GM12891 (cell line): ENCODE data around the gene MTFR1L.

ENCODE experiments used
- DNase-seq: peaks from one replicate; pipeline ENCODE4 v3.0.0; 2011; ENCODE audit warnings: low spot score; ENCODE audit not compliant: insufficient read length
- FAIRE-seq: peaks from 2 replicates; lab custom pipeline; 2011; peaks lifted over from hg19 to GRCh38; lab: Jason Lieb, UNC
- PAX5 ChIP-seq: IDR thresholded peaks from 2 replicates; pipeline ENCODE4 v1.6.1; 2011; ENCODE audit warnings: low read length, moderate library complexity, mild to moderate bottlenecking; ENCODE audit not compliant: insufficient read depth, severe bottlenecking
- POLR2A ChIP-seq: IDR thresholded peaks from 2 replicates; pipeline ENCODE4 v1.6.1; 2011; ENCODE audit warnings: low read depth, low read length, control low read depth
- POLR2AphosphoS5 ChIP-seq: IDR thresholded peaks from 2 replicates; pipeline ENCODE4 v1.6.1; 2011; ENCODE audit warnings: low read depth, low read length, control low read depth
- POU2F2 ChIP-seq: IDR thresholded peaks from 2 replicates; pipeline ENCODE4 v1.6.1; 2011; ENCODE audit warnings: low read depth, mild to moderate bottlenecking, control low read depth, low read length, moderate library complexity
- SPI1 ChIP-seq: IDR thresholded peaks from 2 replicates; pipeline ENCODE4 v1.6.1; 2011; ENCODE audit warnings: low read depth, low read length, control low read depth
- TAF1 ChIP-seq: IDR thresholded peaks from 2 replicates; pipeline ENCODE4 v1.6.1; 2011; ENCODE audit warnings: low read depth, low read length, control low read depth

The MTFR1L gene

GRCh38 chr1:25863486-25864262, 43.9 kb downstream of the MTFR1L start:
- TF ChIP-seq POU2F2: no peak
- no peak for TF ChIP-seq SPI1
- TF ChIP-seq TAF1: no peak
- no peak for TF ChIP-seq PAX5
- no peak for TF ChIP-seq POLR2AphosphoS5
- TF ChIP-seq POLR2A: no peak
- no peak for DNase-seq
- FAIRE-seq: no peak

DNA sequence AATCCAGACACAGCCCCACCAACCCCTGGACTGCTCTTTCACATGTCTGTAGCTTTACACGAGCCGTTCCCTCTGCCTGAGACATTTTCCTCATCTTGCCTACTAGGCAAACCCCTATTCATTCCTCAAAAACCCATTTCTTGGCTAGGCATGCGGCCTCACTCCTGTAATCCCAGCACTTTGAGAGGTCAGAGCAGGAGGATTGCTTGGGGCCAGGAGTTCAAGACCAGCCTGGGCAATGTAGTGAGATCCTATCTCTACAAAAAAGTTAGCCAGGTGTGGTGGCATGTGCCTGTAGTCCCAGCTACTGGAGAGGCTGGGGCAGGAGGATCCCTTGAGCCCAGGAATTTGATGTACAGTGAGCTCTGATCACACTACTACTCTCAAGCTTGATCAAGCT, 44.7 kb downstream of the MTFR1L start:
- TF ChIP-seq TAF1: no peak
- no peak for TF ChIP-seq POU2F2
- no peak for TF ChIP-seq POLR2AphosphoS5
- no peak for TF ChIP-seq PAX5
- FAIRE-seq: no peak

DNA sequence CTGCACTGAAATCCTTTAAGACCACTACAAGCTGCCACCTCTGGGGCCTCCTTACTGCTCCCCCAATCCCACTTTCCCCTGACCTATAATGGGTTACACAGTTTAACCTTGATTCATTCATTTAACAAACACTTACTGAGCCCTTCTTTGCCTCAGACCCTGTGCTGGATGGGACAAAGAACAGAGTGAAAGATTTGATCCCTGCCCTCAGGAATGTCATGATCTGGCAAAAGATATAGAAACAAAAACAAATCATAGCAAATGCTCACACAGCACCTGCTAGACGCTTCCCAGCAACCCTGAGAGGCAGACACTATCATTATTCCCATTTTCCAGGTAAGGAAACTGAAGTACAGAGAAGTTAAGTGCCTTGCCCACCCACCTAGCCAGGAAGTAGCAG, 46.5 kb downstream of the MTFR1L start:
- TF ChIP-seq SPI1: no peak
- TF ChIP-seq POLR2AphosphoS5: no peak
- FAIRE-seq (no peak), DNase-seq (no peak)

More for the DNA sequence above, 44.7 kb downstream of the MTFR1L start:
- no peak for DNase-seq

GRCh38 chr1:25867210-25867991, 47.6 kb downstream of the MTFR1L start:
- TF ChIP-seq POLR2A: no peak
- FAIRE-seq (no peak), DNase-seq (no peak)

DNA sequence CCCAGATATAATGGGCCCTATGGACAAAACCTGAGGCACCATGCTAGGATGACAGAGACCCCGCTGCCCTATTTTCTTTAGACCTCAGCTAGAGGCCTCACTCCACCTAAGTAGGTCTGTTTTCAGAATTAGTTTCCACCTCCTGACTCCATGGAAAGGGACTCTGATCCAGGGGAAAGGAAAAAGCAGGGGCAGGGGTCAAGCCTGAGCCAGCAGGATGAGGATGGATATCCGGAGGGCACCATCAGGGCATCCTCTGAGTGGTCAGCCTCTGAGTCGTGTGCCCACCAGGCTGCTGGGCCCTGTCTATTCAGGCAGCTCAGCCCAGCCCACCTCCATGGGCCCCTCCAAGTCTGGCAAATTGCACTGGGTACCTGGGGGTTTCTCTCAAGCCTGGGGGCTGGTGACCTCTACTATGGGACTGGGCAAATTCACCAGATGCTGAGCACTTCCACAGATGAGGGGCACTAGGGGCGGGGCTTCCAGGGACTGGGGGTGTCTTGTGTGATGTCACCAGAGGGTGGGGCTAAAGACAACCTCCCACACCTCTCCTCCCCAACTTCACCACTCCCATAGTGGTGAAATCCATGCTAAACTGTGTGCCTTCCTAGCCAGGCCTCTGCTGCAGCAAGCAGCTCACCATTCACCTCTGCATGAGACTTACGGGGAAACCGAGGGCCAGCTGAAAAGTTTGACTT, 50.3 kb downstream of the MTFR1L start:
- DNase-seq (no peak), FAIRE-seq (no peak)
- TF ChIP-seq POLR2AphosphoS5 (no peak), PAX5 (no peak), POLR2A (no peak), POU2F2 (no peak), TAF1 (no peak), SPI1 (no peak)

DNA sequence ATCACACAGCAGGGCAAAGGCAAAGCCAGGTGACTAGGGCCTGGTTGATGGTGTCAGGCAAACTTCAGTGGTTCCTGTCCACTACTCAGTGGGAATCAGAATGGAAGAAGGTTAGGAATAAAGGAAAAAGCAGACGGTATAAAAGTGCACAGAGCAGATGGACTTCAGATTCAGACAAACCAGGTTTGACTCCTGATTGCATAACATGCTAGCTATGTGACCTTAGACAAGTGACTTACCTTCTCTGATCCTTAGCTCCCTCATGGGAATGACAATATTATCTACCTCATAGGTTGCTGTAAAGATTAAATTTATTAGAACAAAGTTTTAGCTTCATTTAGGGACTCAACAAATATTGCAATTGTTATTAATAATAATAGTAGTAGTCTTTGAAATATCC, 50.9 kb downstream of the MTFR1L start:
- FAIRE-seq: no peak

DNA sequence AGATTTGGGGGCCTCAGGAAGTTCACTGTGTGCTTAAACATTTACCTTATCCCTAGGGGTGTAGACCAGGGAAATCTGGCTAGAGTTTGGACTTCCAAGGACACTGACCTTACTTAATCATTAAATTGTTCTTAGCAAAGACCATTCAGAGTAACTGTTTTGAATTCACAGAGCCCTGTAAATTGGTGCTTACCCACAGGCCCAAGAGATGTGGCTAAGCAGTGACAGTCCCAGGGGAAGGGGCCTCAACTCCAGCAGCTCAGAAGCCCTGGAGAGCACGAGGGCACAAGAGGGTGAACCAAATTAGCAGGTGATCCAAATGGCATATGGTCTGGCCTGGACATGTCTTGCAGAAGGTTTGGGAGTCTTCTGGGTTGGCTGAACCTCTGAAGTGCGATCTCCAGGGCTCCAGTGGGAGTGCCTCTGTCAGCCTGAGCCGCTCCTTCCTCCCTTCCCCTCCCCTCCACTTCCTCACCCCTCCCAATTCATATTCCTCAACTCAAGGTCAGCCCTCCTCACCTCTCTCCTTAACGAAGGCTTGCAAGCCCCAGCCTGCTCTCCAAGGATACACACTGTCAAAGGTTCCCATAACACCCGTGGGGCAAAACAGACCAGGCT, 51.4 kb downstream of the MTFR1L start:
- TF ChIP-seq POLR2AphosphoS5 (no peak), PAX5 (no peak), POLR2A (no peak), TAF1 (no peak), POU2F2 (no peak), SPI1 (no peak)
- DNase-seq (no peak), FAIRE-seq (peak; percentile 16)

More for the DNA sequence above, 50.9 kb downstream of the MTFR1L start:
- TF ChIP-seq POU2F2: no peak
- TF ChIP-seq SPI1: no peak
- TF ChIP-seq POLR2A: no peak
- TF ChIP-seq PAX5: no peak
- TF ChIP-seq POLR2AphosphoS5: no peak
- TF ChIP-seq TAF1: no peak
- DNase-seq: no peak

DNA sequence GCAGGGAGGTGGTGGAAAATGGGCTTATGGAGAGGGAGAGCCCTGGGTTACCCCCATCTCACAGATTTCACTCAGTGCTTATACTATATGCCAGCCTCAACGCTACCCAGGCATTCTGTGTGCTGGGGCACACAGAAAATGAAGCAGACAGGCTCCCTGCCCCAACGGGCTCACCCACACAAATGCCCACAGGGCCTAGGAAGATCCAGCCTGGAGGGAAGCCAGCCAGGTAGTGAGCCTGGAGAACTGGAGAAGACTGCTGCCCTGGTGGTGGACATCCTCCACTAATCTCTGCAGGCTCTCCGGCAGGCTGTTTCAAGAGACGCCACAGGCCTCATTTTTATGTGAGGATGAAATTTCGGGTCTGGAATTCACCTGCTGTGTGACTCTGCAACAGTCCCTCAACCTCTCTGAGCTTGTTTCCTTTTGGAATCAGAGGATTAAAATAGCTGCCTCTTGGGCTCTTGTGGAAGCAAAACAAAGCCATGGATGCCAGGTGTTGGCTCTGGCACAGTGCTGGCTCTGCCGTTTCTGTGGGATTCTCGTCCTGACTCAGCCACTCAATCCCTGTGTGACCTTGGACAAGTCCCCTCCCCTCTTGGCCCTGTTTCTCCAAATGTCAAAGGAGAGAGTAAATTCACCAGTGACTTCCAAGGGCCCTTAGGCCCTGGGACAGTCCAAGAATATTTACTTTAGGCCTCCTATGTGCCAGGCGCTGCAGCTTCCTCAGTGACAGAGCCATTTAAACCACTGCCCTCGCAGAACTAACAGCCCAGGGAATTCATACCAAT, 52.1 kb downstream of the MTFR1L start:
- FAIRE-seq (no peak), DNase-seq (no peak)
- no peak for TF ChIP-seq POLR2AphosphoS5

GRCh38 chr1:25872713-25873112, 53.0 kb downstream of the MTFR1L start:
- DNase-seq: no peak
- TF ChIP-seq TAF1 (no peak), POLR2A (no peak), POLR2AphosphoS5 (no peak), SPI1 (peak; percentile 99)
- peak; percentile 50 for FAIRE-seq
